UCSD-AML1 (cell line): ENCODE measurements around the gene SOX2.
"Not testable (repeated sequence)": the region's sequence is repeated elsewhere in the genome, so short reads cannot be mapped to it uniquely, and the experiment has no call there.

Experiments used
- DNase-seq: peaks from one replicate; lab custom pipeline; 2025; ENCODE audit not compliant: unreplicated experiment; lab: John Stamatoyannopoulos, UW

Gene SOX2

DNA sequence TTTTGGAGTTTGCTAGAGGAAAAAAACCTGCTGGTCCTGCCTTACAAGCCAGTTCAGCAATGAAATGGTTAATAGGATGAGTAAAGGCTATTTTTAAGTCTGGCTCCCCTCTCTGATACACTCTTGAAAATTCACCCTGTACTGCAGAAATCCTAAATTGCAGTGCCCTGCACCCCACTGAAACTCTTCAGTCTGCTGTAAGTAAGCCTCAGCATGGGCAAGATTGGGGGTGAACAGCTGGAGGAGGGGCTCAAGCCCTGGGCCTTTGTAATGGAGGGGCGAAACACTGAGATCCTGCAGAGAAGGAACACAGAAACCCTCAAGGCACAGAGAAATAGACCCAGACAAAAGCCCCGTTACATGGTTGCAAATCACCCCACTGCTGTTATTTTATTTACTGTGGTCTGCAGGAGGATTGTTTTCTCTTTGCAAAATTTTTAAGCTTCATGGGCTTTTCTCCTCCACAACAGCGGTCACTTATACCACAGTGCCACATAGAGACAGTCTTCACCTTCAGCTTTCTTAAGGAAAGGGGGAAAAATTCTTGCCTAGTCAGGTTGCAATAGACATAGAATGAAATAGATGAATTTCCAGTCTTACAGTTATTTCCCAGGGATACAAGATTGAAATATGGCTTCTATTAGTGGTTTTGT is 45.0 kb downstream of the SOX2 start:
- DNase-seq = no peak

DNA sequence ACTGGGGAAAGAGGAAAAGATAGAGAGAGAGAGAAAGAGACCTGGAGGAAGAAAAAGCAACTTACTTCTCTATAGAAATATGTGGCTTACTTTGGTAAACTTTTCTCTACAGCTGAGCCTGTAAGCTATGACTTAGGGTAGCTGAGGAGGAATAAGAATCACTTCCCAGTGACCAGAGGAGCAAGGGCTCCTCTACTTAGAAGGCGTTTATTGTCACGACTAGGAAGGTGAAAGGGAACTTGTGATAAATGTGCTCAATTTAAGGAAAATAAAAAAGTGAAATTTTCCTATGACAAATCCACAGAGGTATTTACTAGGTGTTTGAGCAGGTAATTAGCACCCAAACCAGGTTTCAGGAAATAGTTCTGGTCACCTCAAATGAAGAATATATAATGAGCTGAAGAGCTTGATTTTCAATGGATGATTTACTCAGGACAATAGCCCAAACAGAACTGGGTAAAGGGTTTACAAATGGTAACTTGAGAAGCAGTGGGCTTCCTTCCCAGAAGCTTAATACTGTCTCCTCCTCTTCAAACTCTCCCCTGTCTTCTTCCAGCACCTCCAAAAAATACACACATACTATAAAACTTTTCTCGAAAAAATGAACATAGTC is 46.1 kb downstream of the SOX2 start:
- DNase-seq = no peak

DNA sequence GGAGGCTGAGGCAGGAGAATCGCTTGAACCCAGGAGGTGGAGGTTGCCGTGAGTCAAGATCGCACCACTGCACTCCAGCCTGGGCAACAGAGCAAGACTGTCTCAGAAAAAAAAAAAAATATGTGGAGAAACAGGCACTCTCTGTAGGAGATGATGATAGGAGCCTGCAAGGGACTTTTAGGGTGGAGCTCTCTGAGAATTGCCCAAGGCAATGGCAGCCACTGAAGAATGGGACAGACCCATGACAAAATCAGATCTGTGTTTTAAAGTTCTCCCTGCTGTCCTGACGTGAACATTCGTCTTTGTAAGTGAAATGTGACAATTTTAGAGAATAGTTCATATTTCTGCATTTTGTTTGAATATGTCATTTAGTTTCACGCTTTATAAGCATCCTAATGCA is 50.2 kb downstream of the SOX2 start:
- no peak for DNase-seq

DNA sequence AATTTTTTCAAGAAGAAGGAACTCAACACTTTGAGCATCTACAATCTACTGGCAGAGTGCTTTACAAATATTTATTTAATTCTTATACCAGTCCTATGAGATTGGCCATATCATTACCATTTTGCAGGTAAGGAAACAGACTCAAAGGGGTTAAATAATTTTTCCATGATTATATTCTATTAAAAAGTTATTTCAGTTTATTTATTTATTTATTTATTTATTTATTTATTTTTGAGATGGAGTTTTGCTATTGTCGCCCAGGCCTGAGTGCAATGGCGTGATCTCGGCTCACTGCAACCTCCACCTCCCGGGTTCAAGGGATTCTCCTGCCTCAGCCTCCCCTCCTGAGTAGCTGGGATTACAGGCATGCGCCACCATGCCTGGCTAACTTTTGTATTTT is 52.3 kb downstream of the SOX2 start:
- DNase-seq = not testable (repeated sequence)
